NCI-H748 treated with DMSO at 0.1 percent for 48 hours (cell line): Measurements from ENCODE around the gene PARP2.

Source experiments
- DNase-seq: peaks from one replicate; lab custom pipeline; 2025; lab: John Stamatoyannopoulos, UW

The PARP2 gene

DNA sequence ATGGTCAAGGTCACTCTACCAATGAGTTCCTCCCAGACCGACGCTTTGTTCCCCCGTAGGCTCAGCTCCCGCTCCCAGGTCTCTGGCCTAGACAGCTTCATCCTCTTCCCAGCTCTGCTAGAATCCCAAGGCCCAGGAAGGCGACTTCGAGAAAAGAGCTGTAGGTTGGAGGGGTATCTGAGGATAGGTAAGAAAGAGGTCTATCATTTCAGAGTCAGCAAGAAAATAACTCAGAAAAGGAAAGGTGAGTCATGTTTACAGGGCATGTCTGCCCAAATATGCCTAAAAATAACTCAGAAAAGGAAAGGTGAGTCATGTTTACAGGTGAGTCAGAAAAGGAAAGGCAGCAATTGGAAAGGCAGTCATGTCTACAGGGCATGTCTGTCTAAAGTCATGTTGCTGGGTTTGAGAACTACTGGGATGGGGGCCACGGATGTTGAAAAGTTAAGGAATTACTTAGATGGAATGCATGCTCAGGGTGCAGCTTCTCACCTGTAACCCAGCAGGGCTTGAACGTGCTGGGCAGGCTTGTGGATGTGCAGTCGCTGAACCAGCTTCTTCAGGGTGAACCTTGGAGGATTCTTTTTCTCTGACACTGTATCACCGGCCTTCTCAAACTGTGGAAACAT is 57.6 kb downstream of the PARP2 start:
- no peak for DNase-seq

DNA sequence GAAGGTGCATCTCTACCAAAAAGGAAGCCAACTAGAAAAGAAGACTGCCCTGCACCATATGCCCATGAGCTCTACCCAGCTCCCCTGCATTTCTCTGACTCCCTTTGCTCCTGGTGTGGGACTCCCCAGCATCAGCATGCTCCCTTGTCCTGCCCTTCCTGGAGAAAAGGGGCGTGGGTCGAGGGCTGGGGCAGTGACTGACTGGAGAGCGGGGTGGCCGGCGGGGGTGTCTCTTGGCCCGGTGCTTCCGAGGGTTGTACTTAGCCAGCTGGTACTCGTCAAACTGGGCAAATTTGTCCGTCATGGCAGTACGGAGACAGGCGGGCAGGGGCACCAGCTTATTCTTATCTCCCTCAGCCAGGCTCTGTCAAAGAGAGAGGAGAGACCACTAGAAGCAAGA is 60.1 kb downstream of the PARP2 start:
- DNase-seq: no peak
